Type B pancreatic cell (in vitro differentiated cells): ENCODE results near the gene FAM168A. TPM values are rescaled to one million over a fixed set of nuclear protein-coding genes. Genes with fewer than 3 reads are reported as not detected.

Experiments
- DNase-seq: peaks from one replicate; pipeline ENCODE4 v3.0.0; 2021; ENCODE audit warnings: mixed read lengths; ENCODE audit not compliant: unreplicated experiment; ENCODE audit errors: extremely low spot score
- H3K27ac Mint-ChIP-seq: 2 replicates; pipeline ENCODE4 v1.8.0; 2021; ENCODE audit warnings: mild to moderate bottlenecking, mixed read lengths
- H3K27me3 Mint-ChIP-seq: 2 replicates; pipeline ENCODE4 v1.8.0; 2021; ENCODE audit warnings: mixed read lengths
- H3K36me3 Mint-ChIP-seq: 2 replicates; pipeline ENCODE4 v1.8.0; 2021; ENCODE audit warnings: mixed read lengths
- H3K4me1 Mint-ChIP-seq: one replicate; pipeline ENCODE4 v1.8.0; 2021; ENCODE audit warnings: mixed read lengths; ENCODE audit not compliant: unreplicated experiment
- H3K4me3 Mint-ChIP-seq: 2 replicates; pipeline ENCODE4 v1.8.0; 2021; ENCODE audit warnings: mild to moderate bottlenecking, mixed read lengths
- H3K9me3 Mint-ChIP-seq: 2 replicates; pipeline ENCODE4 v1.8.0; 2021; ENCODE audit warnings: mixed read lengths
- total RNA-seq: library from RNA; stranded (reverse); gene quantifications from 2 replicates; pipeline ENCODE4 v1.2.1, GENCODE V29; 2021; ENCODE audit warnings: low replicate concordance
- TF ChIP-seq, protein P1 (sequence below): fragments of 200-600 bp; sonication (generic); conservative IDR thresholded peaks from 2 replicates; pipeline ENCODE4 v1.5.0; 2021; ENCODE audit warnings: antibody characterized with exemption, mild to moderate bottlenecking

Gene FAM168A
- total RNA-seq, 1 donor from 2014 or later: 39.6 TPM

DNA sequence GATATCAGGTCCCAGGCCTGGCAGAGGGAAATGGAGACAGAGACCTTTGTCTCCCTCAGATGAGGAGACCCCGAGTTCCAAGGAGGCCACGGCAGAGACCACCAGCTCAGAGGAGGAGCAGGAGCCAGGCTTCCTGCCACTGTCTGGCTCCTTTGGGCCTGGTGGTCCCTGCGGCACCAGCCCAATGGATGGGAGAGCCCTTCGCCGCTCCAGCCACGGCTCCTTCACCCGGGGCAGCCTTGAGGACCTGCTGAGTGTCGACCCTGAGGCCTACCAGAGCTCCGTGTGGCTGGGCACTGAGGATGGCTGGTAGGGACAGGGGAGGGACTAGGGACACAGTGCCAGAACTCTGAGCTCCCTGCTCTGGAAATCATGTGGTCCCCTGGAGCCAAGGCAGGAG is 234.8 kb downstream of the FAM168A start:
- H3K36me3 Mint-ChIP-seq: peaks cover 15% of the 10 kb centered on the region
- H3K27me3 Mint-ChIP-seq: no peaks in the 10 kb centered on the region
- TF ChIP-seq, protein P1, sequence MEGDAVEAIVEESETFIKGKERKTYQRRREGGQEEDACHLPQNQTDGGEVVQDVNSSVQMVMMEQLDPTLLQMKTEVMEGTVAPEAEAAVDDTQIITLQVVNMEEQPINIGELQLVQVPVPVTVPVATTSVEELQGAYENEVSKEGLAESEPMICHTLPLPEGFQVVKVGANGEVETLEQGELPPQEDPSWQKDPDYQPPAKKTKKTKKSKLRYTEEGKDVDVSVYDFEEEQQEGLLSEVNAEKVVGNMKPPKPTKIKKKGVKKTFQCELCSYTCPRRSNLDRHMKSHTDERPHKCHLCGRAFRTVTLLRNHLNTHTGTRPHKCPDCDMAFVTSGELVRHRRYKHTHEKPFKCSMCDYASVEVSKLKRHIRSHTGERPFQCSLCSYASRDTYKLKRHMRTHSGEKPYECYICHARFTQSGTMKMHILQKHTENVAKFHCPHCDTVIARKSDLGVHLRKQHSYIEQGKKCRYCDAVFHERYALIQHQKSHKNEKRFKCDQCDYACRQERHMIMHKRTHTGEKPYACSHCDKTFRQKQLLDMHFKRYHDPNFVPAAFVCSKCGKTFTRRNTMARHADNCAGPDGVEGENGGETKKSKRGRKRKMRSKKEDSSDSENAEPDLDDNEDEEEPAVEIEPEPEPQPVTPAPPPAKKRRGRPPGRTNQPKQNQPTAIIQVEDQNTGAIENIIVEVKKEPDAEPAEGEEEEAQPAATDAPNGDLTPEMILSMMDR: no peak
- no peak overlapping the region for H3K27ac Mint-ChIP-seq
- H3K9me3 Mint-ChIP-seq: no peaks in the 10 kb centered on the region
- H3K4me3 Mint-ChIP-seq: no peak overlapping the region
- no peak for DNase-seq
- H3K4me1 Mint-ChIP-seq: peaks cover 5% of the 10 kb centered on the region

DNA sequence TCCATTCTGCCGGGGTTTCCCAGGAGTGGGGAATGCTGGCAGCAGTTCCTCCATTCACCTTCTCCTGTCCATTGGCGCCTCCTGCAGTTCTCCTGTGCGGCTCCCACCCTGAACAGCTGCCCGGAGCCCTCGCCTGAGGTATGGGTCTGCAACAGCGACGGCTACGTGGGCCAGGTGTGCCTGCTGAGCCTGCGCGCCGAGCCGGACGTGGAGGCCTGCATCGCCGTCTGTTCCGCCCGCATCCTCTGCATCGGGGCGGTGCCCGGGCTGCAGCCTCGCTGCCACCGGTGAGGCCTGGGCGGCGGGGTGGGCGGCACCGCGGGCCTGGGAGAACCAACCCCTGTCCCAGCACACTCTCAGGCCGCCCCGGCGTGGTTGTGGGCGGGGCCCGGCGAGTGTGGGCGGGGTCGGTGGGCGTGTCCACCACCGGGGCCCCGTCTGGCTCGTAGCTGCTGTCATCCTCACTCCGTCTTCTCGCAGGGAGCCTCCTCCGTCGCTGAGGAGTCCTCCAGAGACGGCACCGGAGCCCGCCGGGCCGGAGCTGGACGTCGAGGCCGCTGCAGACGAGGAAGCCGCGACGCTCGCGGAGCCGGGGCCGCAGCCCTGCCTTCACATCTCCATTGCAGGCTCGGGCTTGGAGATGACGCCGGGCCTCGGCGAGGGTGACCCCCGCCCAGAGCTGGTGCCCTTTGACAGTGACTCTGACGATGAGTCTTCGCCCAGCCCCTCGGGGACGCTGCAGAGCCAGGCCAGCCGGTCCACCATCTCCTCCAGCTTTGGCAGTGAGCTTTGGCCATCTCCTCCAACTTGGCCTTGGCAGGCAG is 235.7 kb downstream of the FAM168A start:
- Mint-ChIP-seq H3K4me3 (no peak overlapping the region), H3K9me3 (no peaks in the 10 kb centered on the region), H3K4me1 (peaks cover 4% of the 10 kb centered on the region), H3K36me3 (peaks cover 15% of the 10 kb centered on the region), H3K27me3 (no peaks in the 10 kb centered on the region), H3K27ac (no peak overlapping the region)
- DNase-seq: no peak
- TF ChIP-seq, protein P1: no peak

DNA sequence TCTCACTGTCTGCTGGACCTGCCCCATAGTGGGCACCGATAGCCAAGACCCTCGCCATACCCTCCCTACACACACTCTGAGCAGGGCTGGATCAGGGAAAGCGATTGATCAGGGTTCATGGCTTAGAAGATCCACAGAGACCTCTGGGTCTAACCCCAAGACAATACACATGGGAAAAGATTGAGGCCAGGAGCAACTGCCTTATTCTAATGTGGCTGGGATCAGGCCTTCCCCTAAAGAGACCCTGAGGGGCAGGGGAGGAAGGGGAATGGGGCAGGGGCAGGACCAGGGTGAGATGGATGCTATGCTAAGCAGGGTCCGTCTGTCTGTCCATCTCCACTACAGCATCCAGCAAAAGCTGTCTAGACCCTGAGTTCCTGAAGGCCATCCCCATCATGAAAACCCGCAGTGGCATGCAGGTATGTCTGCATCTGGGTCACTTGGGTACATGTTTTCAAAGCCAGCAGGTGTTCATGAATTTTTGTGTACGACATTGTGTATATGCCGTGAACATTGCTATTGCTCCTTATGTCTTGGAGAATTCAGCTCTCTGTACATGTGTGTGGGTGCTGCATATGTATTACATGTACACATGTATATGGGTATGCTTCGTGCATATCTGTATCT is 237.1 kb downstream of the FAM168A start:
- Mint-ChIP-seq H3K4me3 (no peak overlapping the region), H3K36me3 (peaks cover 7% of the 10 kb centered on the region), H3K27ac (no peak overlapping the region), H3K9me3 (no peaks in the 10 kb centered on the region), H3K27me3 (no peaks in the 10 kb centered on the region), H3K4me1 (no peaks in the 10 kb centered on the region)
- no peak for DNase-seq
- TF ChIP-seq, protein P1: no peak

DNA sequence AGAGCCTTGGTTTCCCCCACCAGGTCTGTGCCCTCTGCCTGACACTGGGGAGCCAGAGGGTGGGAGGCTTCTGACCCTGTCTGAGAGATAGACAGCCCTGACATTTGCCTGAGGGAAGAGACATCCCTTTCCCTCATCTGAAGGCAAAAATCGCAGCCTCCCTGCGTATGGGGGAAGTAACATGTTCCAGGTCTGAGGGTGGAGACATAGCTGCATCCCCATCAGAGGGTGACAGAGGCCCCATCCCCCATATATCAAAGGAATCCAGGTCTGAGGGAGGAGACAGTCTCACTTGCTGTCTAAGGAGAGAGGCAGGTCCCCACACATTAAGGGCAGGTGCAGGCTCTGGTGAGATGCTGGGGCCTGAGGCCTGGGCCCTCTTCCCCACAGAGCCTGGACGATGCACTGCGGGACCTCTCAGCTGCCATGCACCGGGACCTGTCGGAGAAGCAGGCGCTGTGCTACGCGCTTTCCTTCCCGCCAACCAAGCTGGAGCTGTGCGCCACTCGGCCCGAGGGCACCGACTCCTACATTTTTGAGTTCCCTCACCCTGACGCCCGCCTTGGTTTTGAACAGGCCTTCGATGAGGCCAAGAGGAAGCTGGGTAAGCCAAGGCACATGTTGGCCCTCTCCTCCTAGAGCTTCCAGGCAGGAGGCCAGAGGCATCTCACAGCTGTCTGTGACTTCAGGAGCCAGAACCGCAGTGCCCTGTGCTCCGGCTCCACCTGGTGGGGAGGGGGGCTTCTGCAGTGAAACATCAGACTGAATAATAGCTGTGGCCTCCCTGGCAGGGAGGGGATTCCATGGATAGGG is 237.8 kb downstream of the FAM168A start:
- no peaks in the 10 kb centered on the region for H3K4me1 Mint-ChIP-seq
- TF ChIP-seq, protein P1: peak; percentile 65
- DNase-seq: no peak
- H3K9me3 Mint-ChIP-seq: no peaks in the 10 kb centered on the region
- H3K27me3 Mint-ChIP-seq: no peaks in the 10 kb centered on the region
- H3K36me3 Mint-ChIP-seq: peaks cover 6% of the 10 kb centered on the region
- no peak overlapping the region for H3K4me3 Mint-ChIP-seq
- no peak overlapping the region for H3K27ac Mint-ChIP-seq

DNA sequence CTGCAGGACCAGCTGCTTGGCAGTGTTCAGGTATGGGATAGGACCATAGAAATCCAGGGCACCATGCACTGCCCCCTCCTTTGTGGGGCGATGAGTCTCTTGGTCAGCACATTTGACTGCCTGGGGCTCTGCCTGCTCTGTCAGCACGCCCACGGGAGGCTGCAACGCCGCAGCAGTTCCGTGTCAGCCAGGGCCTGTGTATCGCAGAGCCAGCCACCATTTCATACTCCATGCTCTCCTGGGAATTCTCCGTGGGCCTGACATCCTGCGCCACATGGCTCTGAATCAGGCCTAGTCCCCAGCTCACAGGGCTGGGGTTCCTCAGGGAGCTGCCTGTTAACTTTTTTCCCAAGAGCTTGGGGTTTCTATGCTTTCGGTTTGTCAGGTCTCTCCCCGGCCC is 238.6 kb downstream of the FAM168A start:
- Mint-ChIP-seq H3K27me3 (no peaks in the 10 kb centered on the region), H3K9me3 (no peaks in the 10 kb centered on the region), H3K27ac (no peak overlapping the region), H3K36me3 (peaks cover 10% of the 10 kb centered on the region), H3K4me1 (no peaks in the 10 kb centered on the region), H3K4me3 (no peak overlapping the region)
- TF ChIP-seq, protein P1: no peak
- DNase-seq: no peak
